Bronchus fibroblast of lung (primary cell): Measurements from ENCODE around the gene CT47B1. TPM values are rescaled to one million over a fixed set of nuclear protein-coding genes. Genes with fewer than 3 reads are reported as not detected.

Experiments
- total RNA-seq: library from RNA; depleted of rRNA; stranded (reverse); fragments of >200 nt; gene quantifications from 2 replicates; pipeline ENCODE4 v1.2.3, GENCODE V29; 2015

Gene CT47B1
- total RNA-seq = not detected in 2 replicates

GRCh38 chrX:120875766-120876165, at the start of gene CT47B1:
TSS of gene CT47B1 (minus strand) at chrX:120875866. CDS start at chrX:120875670, 196 bp downstream.

Other genes starting within 250 kb of the CT47B1 start
- gene C1GALT1C1, start 245.8 kb downstream of the CT47B1 start, total RNA-seq = 20.8 and 25.1 TPM in 2 replicates
- gene CT47A11, start 61.3 kb upstream of the CT47B1 start, total RNA-seq = not detected in 2 replicates
- gene CT47A10, start 66.2 kb upstream of the CT47B1 start, total RNA-seq = not detected in 2 replicates
- gene CT47A9, start 71.0 kb upstream of the CT47B1 start, total RNA-seq = not detected in 2 replicates
- not detected in 2 replicates for gene CT47A8, start 75.9 kb upstream of the CT47B1 start, total RNA-seq
- not detected in 2 replicates for gene CT47A7, start 80.7 kb upstream of the CT47B1 start, total RNA-seq
- not detected in 2 replicates for gene CT47A6, start 85.6 kb upstream of the CT47B1 start, total RNA-seq
- not detected in 2 replicates for gene CT47A5, start 90.5 kb upstream of the CT47B1 start, total RNA-seq
- gene CT47A4, start 95.3 kb upstream of the CT47B1 start, total RNA-seq = not detected in 2 replicates
- gene CT47A3, start 100.2 kb upstream of the CT47B1 start, total RNA-seq = not detected in 2 replicates
- gene CT47A2, start 105.1 kb upstream of the CT47B1 start, total RNA-seq = not detected in 2 replicates
- gene CT47A1, start 109.9 kb upstream of the CT47B1 start, total RNA-seq = not detected in 2 replicates
- 0.15 and 0.34 TPM in 2 replicates for gene GLUD2, start 171.7 kb upstream of the CT47B1 start, total RNA-seq